NK-92 (cell line): ENCODE measurements around the gene SORCS3.
"Not testable (repeated sequence)": the region's sequence is repeated elsewhere in the genome, so short reads cannot be mapped to it uniquely, and the experiment has no call there.

Source experiments
- DNase-seq: peaks from one replicate; lab custom pipeline; 2025; ENCODE audit not compliant: unreplicated experiment; lab: John Stamatoyannopoulos, UW

The SORCS3 gene

DNA sequence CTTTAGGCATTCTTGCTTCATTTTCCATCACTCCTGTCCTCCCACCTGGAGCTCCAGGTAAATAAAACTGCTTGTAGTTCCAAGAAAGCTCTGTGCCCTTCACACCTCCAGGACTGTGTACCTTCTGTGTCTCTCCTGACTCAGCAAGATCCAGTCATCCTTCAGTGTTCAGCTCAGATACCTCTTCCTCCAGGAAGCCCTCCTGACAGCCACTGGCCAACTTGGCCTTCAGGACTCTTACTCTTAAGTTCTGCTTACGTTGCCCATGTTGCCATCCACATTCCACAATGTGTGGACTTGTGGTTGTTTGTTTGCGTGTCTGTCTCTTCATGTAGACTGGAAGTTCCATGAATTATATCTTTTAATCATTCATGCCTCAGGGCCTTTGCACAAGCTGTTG, 48.0 kb downstream of the SORCS3 start:
- DNase-seq: no peak

DNA sequence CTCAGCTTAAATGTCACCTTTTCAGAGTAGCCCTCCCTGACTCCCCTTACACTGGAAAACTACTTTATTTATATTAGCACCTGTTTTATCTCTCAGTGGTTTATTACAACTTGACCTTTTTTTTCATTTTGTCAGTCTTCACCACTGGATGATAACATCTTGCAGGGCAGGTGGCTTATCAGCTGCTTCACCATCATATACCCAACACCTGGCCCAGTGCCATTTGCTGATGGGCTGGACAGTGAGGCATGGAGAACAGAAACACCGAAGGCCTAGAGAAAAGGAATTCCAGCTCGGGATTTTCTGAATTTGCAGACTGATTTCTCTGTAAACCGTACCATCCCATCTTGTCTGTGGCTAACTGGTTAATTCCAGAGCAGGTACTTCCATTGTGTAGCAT, 48.5 kb downstream of the SORCS3 start:
- DNase-seq: no peak

DNA sequence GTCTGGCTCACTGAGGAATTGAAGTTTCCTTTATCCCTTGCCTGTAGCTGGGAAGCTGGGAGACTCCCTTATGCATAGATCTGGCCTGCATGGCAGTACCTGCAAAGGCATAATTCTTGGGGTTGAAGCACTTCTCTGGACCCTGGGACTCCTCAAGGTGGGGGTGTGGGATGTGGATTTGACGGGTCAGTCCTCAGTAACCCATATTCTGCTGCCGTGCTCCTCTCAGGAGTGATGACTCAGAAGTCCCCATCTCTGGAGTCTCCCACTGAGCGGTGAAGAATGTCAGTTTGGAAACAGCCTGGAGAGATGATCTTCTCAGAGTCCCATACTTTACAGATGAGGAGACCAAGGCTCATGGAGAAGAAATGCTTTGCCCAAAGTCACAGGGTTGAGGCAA, 49.0 kb downstream of the SORCS3 start:
- no peak for DNase-seq

DNA sequence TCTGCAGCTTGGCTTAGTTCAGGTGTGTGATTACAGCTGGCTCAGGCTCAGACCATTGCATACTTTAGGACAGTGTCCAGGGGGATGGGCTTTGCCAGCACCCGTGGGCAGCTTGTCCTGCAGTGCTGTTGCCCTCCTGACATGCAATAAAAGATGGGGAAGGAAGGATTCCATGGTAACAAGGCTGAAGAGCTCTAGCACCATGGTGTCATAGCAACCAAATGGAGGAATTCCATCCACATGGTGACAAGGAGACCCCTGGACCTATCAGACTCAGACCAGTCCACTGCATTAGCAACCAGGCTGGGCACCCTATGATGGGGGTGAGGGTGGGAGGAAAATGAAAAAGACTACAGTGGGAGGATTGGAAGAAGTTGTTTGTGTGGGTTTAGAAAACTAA, 49.9 kb downstream of the SORCS3 start:
- DNase-seq: no peak

DNA sequence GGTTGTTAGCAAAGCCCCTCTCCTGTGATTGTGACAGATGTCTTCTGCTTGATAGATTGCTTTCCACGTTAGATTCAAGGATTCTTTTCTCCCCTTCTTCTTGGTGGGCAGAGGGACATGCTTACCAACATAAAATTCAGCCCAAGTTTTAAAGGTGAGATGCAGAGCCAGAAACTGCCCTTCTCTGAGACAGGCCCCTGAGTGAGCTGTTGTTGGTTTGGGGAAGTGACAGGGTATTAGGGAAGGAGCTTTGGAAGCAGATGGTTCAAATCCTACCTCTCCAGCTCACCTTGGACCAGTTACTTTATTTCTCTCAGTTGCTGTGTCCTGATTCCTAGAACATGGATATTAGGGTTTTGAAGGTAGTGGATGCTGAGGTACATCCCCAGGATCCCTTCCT, 53.0 kb downstream of the SORCS3 start:
- no peak for DNase-seq

- DNase-seq: not testable (repeated sequence)
Observed at GRCh38 chr10:104703262-104703661, 62.2 kb downstream of the SORCS3 start.

- DNase-seq: no peak
Observed at GRCh38 chr10:104706886-104707285, 65.8 kb downstream of the SORCS3 start.

DNA sequence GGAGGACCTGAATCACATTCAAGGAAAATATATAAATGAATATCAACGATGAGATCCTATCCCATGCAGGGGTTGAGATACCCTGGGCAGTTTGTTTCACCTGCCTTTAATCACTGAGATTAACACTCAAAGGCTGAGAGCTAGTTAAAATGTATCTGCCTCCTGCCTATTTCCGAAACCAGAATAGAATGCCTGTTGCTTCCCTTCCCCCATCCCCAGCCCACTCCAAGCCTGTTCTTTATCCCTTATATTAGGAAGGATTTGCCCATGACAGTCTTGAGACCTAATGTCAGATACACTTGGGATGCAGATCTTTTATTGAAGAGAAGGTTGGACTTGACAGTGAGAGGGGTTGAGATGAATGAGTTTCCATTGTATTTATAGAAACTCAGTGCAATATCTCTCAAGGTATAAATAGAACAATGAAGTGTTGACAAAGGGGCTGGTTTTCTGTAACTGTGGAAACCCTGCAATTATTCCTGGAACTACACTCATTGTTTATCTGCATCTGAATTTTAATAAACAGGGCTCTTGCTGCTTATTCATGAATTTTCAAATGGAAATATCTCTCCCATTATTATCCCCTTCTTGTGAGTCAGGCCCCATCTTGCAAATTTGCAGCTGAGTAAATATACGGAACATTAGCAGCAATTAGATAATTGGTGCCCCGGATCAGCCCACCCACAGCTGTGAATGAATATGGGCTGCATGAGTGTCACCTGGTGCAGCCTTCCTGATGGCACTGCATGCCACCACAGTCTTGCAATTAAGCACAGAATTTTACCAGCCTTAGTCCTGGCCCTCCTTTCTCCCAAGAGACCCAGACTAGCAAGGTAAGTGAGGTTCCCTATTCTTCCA, 66.7 kb downstream of the SORCS3 start:
- no peak for DNase-seq

GRCh38 chr10:104711302-104711721, 70.2 kb downstream of the SORCS3 start:
- DNase-seq: no peak

GRCh38 chr10:104730593-104730992, 89.5 kb downstream of the SORCS3 start:
- not testable (repeated sequence) for DNase-seq

GRCh38 chr10:104731192-104731591, 90.1 kb downstream of the SORCS3 start:
- no peak for DNase-seq

- no peak for DNase-seq
Observed at GRCh38 chr10:104732222-104732621, 91.1 kb downstream of the SORCS3 start.

DNA sequence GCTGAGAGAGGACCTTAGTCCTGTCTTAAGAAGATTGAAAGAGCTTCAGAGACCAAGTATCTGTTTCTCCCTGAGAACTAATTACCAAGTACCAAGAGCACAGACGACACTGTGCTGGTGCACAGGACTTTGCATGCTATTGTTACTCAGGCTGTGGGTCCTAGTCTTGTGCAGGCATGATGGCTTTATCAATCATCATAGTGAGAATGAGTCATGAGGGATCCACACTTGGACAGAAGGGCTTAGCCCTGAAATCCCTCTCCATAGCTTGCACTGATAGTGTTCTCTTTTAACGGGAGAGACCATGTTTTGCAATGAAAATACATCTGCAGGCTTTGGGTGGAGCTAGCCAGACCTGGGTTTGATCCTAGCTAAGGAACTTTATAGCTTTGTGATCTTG, 93.3 kb downstream of the SORCS3 start:
- no peak for DNase-seq

DNA sequence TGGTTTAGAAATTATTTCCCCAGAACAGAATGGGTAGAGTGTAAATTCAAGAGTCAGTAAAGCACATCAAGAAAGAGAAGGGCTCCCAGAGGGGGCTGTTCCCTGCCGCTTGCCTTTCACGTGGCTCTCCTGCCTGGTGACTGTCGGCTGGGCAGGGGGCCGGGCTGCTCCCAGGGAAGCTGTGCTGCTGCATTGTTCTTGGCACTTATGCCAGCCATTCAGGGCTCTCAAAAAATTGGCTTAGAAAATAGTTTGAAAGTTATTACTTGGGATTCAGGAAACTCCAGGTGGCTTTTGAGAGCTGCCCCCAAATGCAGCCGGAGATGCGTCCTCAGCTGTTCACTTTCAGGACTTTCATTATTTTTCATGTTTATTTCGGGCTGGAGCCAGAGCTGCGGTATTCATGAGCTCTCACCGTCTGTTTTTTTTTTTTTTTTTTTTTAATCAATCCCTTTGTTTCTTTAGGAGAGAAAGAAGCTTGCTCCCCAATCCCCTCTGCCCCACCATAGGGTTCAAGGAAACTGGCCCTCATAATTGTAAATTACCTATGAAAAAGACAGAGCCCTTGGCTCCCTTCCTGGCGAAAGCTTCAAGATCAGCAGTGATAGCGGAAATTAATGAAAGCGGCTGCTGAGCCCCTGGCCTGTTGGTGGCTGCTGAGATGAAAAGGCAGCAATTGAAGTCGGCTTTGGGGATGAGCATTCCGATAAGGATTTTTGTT, 94.1 kb downstream of the SORCS3 start:
- DNase-seq: no peak

GRCh38 chr10:104735757-104736391, 94.8 kb downstream of the SORCS3 start:
- no peak for DNase-seq

GRCh38 chr10:104741127-104741526, 100.0 kb downstream of the SORCS3 start:
- DNase-seq: no peak

DNA sequence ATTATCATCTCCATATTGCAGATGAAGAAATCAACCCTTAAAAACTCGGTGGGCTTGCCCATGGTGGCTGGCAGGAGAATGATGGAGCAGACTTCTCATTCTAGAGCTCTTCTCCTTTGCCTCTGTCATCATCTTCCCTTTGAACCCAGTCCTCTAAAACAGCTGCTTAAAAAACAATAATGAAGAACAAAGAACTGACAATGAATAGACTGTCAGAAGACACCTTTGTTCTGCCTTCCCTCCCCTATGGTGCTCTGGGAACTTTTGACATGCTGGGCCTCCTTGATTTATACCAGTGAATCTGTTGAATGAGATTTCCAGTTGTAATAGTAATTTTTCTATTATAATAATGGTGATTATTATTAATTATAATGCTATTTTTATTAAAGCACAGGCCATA, 103.0 kb downstream of the SORCS3 start:
- DNase-seq: no peak

DNA sequence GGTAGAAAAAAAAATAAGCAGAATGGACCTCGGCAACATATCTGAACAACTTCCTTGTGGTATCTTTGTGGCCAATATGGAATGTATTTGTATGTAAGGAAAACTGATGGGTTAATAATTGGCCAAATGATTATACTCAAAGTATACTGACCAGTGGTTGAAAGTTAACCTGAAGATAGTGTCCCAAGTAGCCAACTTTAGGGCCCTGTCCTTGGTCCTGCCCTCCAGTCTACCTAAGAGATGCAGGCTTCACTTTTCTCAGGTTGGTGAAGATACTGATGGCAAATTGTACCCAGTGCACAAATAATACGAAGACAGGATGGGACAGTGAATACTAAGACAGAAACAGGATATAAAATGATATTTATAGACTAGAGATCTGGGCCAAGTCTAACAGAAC, 109.2 kb downstream of the SORCS3 start:
- no peak for DNase-seq

DNA sequence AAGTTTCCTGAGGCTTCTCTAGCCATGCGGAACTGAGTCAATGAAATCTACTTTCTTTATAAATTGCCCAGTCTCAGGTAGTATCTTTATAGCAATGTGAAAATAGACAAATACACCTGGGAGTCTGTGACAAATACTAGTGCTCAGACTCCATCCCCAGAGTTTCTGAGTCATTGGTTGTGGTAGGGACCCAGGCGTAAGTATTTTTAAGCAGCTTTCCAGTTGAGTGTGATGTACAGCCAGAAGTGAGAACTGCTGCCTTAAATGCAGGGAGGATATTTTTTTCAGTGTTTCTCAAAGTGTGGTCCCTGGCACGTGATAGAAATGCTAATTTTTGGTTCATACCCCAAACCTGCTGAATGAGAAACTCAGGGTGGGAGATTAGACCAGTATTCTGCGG, 121.7 kb downstream of the SORCS3 start:
- no peak for DNase-seq

GRCh38 chr10:104766341-104766740, 125.3 kb downstream of the SORCS3 start:
- DNase-seq: no peak

GRCh38 chr10:104767282-104767681, 126.2 kb downstream of the SORCS3 start:
- DNase-seq: no peak

GRCh38 chr10:104767745-104768144, 126.7 kb downstream of the SORCS3 start:
- no peak for DNase-seq
